OCI-LY3 (cell line): ENCODE data around the gene SMCO4.

Experiments used
- H2AFZ ChIP-seq: fragments of 200-600, 300-600 bp; shearing (Covaris generic); 2 replicates; pipeline ENCODE4 v1.6.0; 2014; ENCODE audit warnings: antibody characterized with exemption, low read depth, low read length
- H3K27ac ChIP-seq: fragments of 200-600, 300-600 bp; sonication (generic); 2 replicates; pipeline ENCODE4 v1.5.1; 2014; ENCODE audit warnings: mild to moderate bottlenecking, low read length, moderate library complexity, mixed read lengths
- H3K27me3 ChIP-seq: fragments of 200-600, 300-600 bp; sonication (generic); 2 replicates; pipeline ENCODE4 v1.6.1; 2014; ENCODE audit warnings: low read depth, low read length, mixed read lengths
- H3K36me3 ChIP-seq: fragments of 200-600, 300-600 bp; sonication (generic); replicated peaks from 2 replicates; pipeline ENCODE3; 2014; ENCODE audit warnings: low read depth, low read length, mixed read lengths
- H3K4me1 ChIP-seq: fragments of 300-600, 200-600 bp; sonication (generic); 2 replicates; pipeline ENCODE4 v1.6.1; 2014; ENCODE audit warnings: low read length, mixed read lengths
- H3K4me2 ChIP-seq: fragments of 200-600, 300-600 bp; sonication (generic); 2 replicates; pipeline ENCODE4 v1.6.1; 2014; ENCODE audit warnings: low read length, mixed read lengths
- H3K4me3 ChIP-seq: fragments of 300-600, 200-600 bp; sonication (generic); 2 replicates; pipeline ENCODE4 v1.5.1; 2014; ENCODE audit warnings: antibody characterized with exemption, mild to moderate bottlenecking, low read length, moderate library complexity
- H3K79me2 ChIP-seq: fragments of 300-600, 200-600 bp; shearing (Covaris generic); 2 replicates; pipeline ENCODE4 v1.6.1; 2014; ENCODE audit warnings: mild to moderate bottlenecking, low read length, mixed read lengths
- H3K9ac ChIP-seq: fragments of 300-600, 200-600 bp; shearing (Covaris generic); 2 replicates; pipeline ENCODE4 v1.6.0; 2014; ENCODE audit warnings: mild to moderate bottlenecking, low read length, moderate library complexity
- H3K9me3 ChIP-seq: fragments of 200-600, 300-600 bp; shearing (Covaris generic); 2 replicates; pipeline ENCODE4 v1.6.1; 2014; ENCODE audit warnings: low read length, mixed read lengths; ENCODE audit not compliant: insufficient read depth
- H4K20me1 ChIP-seq: fragments of 200-600, 300-600 bp; sonication (generic); 2 replicates; pipeline ENCODE4 v1.6.1; 2016; ENCODE audit warnings: low read length, mixed read lengths; ENCODE audit not compliant: insufficient read depth
- EZH2phosphoT487 ChIP-seq: fragments of 200-600 bp; shearing (Covaris generic); IDR thresholded peaks from 2 replicates; pipeline ENCODE4 v1.6.1; 2018; ENCODE audit warnings: antibody characterized with exemption, mixed run types, low read depth
- TF ChIP-seq, protein P1 (sequence below): fragments of 200-600, 300-600 bp; sonication (generic); IDR thresholded peaks from 2 replicates; pipeline ENCODE4 v1.5.1; 2014; ENCODE audit warnings: antibody characterized with exemption, low read length, low read depth

The SMCO4 gene

DNA sequence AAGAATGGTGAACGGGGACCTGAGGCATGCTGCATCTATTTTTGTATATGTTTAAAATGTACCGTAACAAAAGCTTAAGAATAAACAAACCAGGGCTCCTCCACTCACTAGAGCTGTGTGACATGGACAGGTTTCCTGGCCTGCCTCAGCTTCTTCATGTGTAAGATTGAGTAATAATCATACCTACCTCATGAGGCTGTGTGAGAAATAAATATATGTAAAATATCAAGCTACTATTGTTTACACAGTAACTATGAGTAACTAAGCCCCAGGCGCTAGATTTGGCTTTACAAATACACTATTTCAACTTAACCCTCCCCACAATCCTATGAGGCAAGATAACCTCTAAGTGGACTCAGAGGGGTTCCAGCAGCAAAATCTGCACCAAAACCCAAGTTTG lies 66.4 kb downstream of the SMCO4 start:
- no peaks in the 10 kb centered on the region for H3K27me3 ChIP-seq
- peaks cover 9% of the 10 kb centered on the region for H3K36me3 ChIP-seq
- H3K9ac ChIP-seq = no peak overlapping the region
- H3K27ac ChIP-seq = no peak overlapping the region
- H3K79me2 ChIP-seq = no peaks in the 10 kb centered on the region
- 0 out of 2 replicates have a peak, but pooled peaks cover 6% of the 10 kb centered on the region for H4K20me1 ChIP-seq
- H3K4me2 ChIP-seq = no peak overlapping the region
- no peak overlapping the region for H3K4me3 ChIP-seq
- H3K4me1 ChIP-seq = no peaks in the 10 kb centered on the region
- no peaks in the 10 kb centered on the region for H3K9me3 ChIP-seq
- H2AFZ ChIP-seq = no peak overlapping the region
- TF ChIP-seq EZH2phosphoT487 = no peak
- TF ChIP-seq, protein P1, sequence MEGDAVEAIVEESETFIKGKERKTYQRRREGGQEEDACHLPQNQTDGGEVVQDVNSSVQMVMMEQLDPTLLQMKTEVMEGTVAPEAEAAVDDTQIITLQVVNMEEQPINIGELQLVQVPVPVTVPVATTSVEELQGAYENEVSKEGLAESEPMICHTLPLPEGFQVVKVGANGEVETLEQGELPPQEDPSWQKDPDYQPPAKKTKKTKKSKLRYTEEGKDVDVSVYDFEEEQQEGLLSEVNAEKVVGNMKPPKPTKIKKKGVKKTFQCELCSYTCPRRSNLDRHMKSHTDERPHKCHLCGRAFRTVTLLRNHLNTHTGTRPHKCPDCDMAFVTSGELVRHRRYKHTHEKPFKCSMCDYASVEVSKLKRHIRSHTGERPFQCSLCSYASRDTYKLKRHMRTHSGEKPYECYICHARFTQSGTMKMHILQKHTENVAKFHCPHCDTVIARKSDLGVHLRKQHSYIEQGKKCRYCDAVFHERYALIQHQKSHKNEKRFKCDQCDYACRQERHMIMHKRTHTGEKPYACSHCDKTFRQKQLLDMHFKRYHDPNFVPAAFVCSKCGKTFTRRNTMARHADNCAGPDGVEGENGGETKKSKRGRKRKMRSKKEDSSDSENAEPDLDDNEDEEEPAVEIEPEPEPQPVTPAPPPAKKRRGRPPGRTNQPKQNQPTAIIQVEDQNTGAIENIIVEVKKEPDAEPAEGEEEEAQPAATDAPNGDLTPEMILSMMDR = no peak

- Histone ChIP-seq H3K27me3 (no peaks in the 10 kb centered on the region), H3K27ac (no peak overlapping the region)
Measured at GRCh38 chr11:93474123-93474522, 69.1 kb downstream of the SMCO4 start.

DNA sequence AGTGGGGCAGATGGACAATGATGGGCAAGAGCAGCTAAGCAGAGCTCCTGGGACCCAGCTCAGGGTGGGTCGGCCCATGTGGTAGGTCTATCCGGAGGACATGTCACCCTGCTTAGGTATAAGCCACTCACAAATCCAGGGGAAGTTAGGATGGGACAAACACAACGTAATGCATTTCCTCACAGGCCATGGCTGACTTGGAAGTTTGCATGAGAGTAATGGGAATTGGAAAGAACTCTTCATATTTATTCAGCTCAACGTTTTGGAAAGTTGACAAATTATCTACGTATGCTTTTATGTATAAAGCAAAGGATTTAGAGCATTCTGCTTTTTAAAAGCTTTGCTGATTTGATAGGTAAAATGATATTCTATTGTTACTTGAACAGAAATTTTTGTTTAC lies 74.9 kb downstream of the SMCO4 start:
- no peak for TF ChIP-seq EZH2phosphoT487
- TF ChIP-seq, protein P1 = no peak
- Histone ChIP-seq H2AFZ (no peak overlapping the region), H3K4me3 (no peak overlapping the region), H3K36me3 (no peaks in the 10 kb centered on the region), H3K27me3 (no peaks in the 10 kb centered on the region), H3K4me1 (no peaks in the 10 kb centered on the region), H3K79me2 (no peaks in the 10 kb centered on the region), H3K4me2 (no peak overlapping the region), H3K27ac (no peak overlapping the region), H4K20me1 (no peaks in the 10 kb centered on the region), H3K9ac (no peak overlapping the region), H3K9me3 (no peaks in the 10 kb centered on the region)

More at GRCh38 chr11:93474123-93474522, 69.1 kb downstream of the SMCO4 start:
- Histone ChIP-seq H3K4me3 (no peak overlapping the region), H3K9me3 (no peaks in the 10 kb centered on the region), H3K79me2 (no peaks in the 10 kb centered on the region), H3K4me2 (no peak overlapping the region), H4K20me1 (no peaks in the 10 kb centered on the region), H3K9ac (no peak overlapping the region), H3K4me1 (no peaks in the 10 kb centered on the region), H3K36me3 (peaks cover 9% of the 10 kb centered on the region), H2AFZ (no peak overlapping the region)
- no peak for TF ChIP-seq EZH2phosphoT487
- TF ChIP-seq, protein P1 = no peak

GRCh38 chr11:93467054-93467453 lies 76.1 kb downstream of the SMCO4 start:
- no peak for TF ChIP-seq EZH2phosphoT487
- TF ChIP-seq, protein P1 = no peak

More at GRCh38 chr11:93467054-93467453, 76.1 kb downstream of the SMCO4 start:
- Histone ChIP-seq H3K4me3 (no peak overlapping the region), H3K9me3 (no peaks in the 10 kb centered on the region), H3K4me1 (no peaks in the 10 kb centered on the region), H3K9ac (no peak overlapping the region), H3K79me2 (no peaks in the 10 kb centered on the region), H2AFZ (no peak overlapping the region), H3K36me3 (no peaks in the 10 kb centered on the region), H3K4me2 (no peak overlapping the region), H3K27me3 (no peaks in the 10 kb centered on the region), H3K27ac (no peak overlapping the region), H4K20me1 (no peaks in the 10 kb centered on the region)
